Measurements from ENCODE around the gene SMIM17. TPM values are rescaled to one million over a fixed set of nuclear protein-coding genes. Genes with fewer than 3 reads are reported as not detected.

Gene SMIM17
- total and polyA plus RNA-seq, 2 experiments from 2014 or later = 0.63 TPM; not detected in 1

DNA sequence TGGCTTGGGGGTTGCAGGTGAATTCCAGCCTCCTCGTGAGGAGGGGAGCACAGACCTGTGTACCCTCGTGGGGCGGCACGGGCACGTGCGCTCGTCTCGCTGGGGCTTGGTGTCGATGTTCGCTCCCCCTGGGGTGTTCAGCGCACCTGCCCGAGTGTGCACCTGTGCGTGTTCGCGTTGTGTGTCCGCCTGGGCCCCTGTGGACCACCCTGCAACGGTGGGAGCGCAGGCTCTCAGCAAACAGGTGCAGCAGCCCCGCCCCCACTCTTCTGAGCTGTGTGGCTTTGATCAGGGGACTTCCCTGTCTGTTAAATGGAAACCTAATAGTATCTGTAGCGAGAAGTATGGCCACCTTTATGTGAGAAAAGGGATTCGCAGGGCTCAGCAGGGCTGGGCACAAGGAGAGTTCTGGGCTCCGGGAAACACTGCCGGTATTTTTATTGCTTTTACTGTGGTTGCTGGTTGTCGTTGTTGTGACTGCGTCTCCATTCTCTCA is 549 bp downstream of the SMIM17 start:
- ATAC-seq (no peak), DNase-seq (ENCODE audit: low spot score) (no peak)
- Histone ChIP-seq H2AFZ (no peak overlapping the region), H3K36me3 (ENCODE audit: insufficient read depth) (no peaks in the 10 kb centered on the region; the same call in 1 of the 2 replicates), H3K9me2 (ENCODE audit: insufficient read depth) (no peaks in the 10 kb centered on the region), H3K4me2 (no peak overlapping the region), H4K20me1 (replicated peaks; ENCODE audit: insufficient read depth) (no peaks in the 10 kb centered on the region), H3K4me3 (no peak overlapping the region), H3K4me1 (ENCODE audit: insufficient read depth) (no peaks in the 10 kb centered on the region), H3K27ac (ENCODE audit: low read depth) (no peak overlapping the region), H3F3A (replicated peaks; ENCODE audit: low read depth) (no peaks in the 10 kb centered on the region), H3K27me3 (ENCODE audit: insufficient read depth) (no peaks in the 10 kb centered on the region), H3K79me2 (replicated peaks; ENCODE audit: insufficient read depth) (no peaks in the 10 kb centered on the region)
- H3K27ac Mint-ChIP-seq = no peak overlapping the region
- H3K4me3 Mint-ChIP-seq = no peak overlapping the region
- H3K36me3 Mint-ChIP-seq (ENCODE audit: low read depth) = peaks cover 49% of the 10 kb centered on the region
- H3K4me1 Mint-ChIP-seq = no peaks in the 10 kb centered on the region
- no peak for TF ChIP-seq EZH2phosphoT487 (IDR thresholded peaks at IDR 0.05; ENCODE audit: unreplicated experiment)
- no peak for TF ChIP-seq ZNF331 (CRISPR knock-in tag; IDR thresholded peaks at IDR 0.05; ENCODE audit: low read depth)
- no peak for TF ChIP-seq STAT1 (IDR thresholded peaks at IDR 0.05; ENCODE audit: unreplicated experiment)
- no peak for TF ChIP-seq CREB1 (CRISPR knock-in tag; IDR thresholded peaks at IDR 0.05; ENCODE audit: low read depth)
- TF ChIP-seq, protein P1, sequence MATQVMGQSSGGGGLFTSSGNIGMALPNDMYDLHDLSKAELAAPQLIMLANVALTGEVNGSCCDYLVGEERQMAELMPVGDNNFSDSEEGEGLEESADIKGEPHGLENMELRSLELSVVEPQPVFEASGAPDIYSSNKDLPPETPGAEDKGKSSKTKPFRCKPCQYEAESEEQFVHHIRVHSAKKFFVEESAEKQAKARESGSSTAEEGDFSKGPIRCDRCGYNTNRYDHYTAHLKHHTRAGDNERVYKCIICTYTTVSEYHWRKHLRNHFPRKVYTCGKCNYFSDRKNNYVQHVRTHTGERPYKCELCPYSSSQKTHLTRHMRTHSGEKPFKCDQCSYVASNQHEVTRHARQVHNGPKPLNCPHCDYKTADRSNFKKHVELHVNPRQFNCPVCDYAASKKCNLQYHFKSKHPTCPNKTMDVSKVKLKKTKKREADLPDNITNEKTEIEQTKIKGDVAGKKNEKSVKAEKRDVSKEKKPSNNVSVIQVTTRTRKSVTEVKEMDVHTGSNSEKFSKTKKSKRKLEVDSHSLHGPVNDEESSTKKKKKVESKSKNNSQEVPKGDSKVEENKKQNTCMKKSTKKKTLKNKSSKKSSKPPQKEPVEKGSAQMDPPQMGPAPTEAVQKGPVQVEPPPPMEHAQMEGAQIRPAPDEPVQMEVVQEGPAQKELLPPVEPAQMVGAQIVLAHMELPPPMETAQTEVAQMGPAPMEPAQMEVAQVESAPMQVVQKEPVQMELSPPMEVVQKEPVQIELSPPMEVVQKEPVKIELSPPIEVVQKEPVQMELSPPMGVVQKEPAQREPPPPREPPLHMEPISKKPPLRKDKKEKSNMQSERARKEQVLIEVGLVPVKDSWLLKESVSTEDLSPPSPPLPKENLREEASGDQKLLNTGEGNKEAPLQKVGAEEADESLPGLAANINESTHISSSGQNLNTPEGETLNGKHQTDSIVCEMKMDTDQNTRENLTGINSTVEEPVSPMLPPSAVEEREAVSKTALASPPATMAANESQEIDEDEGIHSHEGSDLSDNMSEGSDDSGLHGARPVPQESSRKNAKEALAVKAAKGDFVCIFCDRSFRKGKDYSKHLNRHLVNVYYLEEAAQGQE (IDR thresholded peaks at IDR 0.05; ENCODE audit: unreplicated experiment) = no peak
- no peak for TF ChIP-seq POLR2AphosphoS5 (IDR thresholded peaks at IDR 0.05; ENCODE audit: low read depth)
- no peak for TF ChIP-seq NANOG (IDR thresholded peaks at IDR 0.05; ENCODE audit: borderline replicate concordance)
- TF ChIP-seq, protein P2, sequence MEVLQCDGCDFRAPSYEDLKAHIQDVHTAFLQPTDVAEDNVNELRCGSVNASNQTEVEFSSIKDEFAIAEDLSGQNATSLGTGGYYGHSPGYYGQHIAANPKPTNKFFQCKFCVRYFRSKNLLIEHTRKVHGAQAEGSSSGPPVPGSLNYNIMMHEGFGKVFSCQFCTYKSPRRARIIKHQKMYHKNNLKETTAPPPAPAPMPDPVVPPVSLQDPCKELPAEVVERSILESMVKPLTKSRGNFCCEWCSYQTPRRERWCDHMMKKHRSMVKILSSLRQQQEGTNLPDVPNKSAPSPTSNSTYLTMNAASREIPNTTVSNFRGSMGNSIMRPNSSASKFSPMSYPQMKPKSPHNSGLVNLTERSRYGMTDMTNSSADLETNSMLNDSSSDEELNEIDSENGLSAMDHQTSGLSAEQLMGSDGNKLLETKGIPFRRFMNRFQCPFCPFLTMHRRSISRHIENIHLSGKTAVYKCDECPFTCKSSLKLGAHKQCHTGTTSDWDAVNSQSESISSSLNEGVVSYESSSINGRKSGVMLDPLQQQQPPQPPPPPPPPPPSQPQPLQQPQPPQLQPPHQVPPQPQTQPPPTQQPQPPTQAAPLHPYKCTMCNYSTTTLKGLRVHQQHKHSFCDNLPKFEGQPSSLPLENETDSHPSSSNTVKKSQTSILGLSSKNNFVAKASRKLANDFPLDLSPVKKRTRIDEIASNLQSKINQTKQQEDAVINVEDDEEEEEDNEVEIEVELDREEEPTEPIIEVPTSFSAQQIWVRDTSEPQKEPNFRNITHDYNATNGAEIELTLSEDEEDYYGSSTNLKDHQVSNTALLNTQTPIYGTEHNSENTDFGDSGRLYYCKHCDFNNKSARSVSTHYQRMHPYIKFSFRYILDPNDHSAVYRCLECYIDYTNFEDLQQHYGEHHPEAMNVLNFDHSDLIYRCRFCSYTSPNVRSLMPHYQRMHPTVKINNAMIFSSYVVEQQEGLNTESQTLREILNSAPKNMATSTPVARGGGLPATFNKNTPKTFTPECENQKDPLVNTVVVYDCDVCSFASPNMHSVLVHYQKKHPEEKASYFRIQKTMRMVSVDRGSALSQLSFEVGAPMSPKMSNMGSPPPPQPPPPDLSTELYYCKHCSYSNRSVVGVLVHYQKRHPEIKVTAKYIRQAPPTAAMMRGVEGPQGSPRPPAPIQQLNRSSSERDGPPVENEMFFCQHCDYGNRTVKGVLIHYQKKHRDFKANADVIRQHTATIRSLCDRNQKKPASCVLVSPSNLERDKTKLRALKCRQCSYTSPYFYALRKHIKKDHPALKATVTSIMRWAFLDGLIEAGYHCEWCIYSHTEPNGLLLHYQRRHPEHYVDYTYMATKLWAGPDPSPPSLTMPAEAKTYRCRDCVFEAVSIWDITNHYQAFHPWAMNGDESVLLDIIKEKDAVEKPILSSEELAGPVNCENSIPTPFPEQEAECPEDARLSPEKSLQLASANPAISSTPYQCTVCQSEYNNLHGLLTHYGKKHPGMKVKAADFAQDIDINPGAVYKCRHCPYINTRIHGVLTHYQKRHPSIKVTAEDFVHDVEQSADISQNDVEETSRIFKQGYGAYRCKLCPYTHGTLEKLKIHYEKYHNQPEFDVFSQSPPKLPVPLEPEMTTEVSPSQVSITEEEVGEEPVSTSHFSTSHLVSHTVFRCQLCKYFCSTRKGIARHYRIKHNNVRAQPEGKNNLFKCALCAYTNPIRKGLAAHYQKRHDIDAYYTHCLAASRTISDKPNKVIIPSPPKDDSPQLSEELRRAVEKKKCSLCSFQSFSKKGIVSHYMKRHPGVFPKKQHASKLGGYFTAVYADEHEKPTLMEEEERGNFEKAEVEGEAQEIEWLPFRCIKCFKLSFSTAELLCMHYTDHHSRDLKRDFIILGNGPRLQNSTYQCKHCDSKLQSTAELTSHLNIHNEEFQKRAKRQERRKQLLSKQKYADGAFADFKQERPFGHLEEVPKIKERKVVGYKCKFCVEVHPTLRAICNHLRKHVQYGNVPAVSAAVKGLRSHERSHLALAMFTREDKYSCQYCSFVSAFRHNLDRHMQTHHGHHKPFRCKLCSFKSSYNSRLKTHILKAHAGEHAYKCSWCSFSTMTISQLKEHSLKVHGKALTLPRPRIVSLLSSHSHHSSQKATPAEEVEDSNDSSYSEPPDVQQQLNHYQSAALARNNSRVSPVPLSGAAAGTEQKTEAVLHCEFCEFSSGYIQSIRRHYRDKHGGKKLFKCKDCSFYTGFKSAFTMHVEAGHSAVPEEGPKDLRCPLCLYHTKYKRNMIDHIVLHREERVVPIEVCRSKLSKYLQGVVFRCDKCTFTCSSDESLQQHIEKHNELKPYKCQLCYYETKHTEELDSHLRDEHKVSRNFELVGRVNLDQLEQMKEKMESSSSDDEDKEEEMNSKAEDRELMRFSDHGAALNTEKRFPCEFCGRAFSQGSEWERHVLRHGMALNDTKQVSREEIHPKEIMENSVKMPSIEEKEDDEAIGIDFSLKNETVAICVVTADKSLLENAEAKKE (CRISPR knock-in tag; IDR thresholded peaks at IDR 0.05) = no peak
- TF ChIP-seq ZNF114 (CRISPR knock-in tag; IDR thresholded peaks at IDR 0.05) = no peak
- peaks cover 6% of the 10 kb centered on the region for H3K27me3 Mint-ChIP-seq (ENCODE audit: insufficient read depth, low read depth, poor library complexity)
- peaks cover 93% of the 10 kb centered on the region for H3K9me3 Mint-ChIP-seq

All from GM23338 (cell line).